ENCODE results near the gene ATP23.
A peak's percentile ranks its signal among the peaks of the same experiment; 100 is the strongest.

Gene ATP23

DNA sequence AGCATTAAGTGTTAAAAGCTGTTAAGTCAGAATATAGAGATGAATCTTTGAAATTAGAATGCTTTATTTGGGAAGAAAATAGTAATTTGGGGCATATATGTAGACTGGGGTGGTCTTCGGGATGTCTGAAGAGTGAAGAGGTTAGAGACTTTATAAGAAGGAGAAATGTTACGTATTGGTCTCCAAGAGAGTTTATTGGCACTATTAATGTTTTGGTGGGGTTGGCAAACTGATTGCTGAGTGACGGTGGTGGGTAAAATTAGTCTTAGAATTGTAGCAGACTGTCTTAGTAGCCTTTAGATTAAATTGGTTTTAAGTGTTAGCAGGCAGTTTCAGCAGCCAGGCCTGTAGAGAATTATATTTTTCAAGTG is 4.9 kb upstream of the ATP23 start:
- Mint-ChIP-seq H3K27ac (peak overlapping the region; percentile 99), H3K27me3 (no peaks in the 10 kb centered on the region), H3K4me3 (peak overlapping the region; percentile 97), H3K9me3 (no peaks in the 10 kb centered on the region), H3K4me1 (peaks cover 41% of the 10 kb centered on the region), H3K36me3 (ENCODE audit: low read depth) (peaks cover 2% of the 10 kb centered on the region)
- DNase-seq = no peak
- no peak for ATAC-seq

DNA sequence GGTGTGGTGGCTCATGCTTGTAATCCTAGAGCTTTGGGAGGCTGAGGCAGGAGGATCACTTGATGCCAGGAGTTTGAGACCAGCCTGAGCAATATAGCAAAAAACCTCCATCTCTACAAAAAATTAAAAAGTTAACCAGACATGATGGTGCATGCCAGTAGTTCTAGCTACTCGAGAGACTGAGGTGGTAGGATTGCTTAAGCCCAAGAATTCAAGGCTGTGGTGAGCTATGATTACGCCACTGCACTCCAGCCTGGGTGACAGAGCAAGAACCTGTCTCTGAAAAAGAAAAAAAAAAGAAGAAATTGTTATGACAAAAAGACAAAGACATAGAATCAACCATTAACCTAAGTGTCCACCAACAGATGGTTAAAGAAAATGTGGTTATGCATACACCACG is 2.1 kb upstream of the ATP23 start:
- DNase-seq (no peak), ATAC-seq (no peak)
- Mint-ChIP-seq H3K36me3 (ENCODE audit: low read depth) (no peaks in the 10 kb centered on the region), H3K9me3 (no peaks in the 10 kb centered on the region), H3K4me3 (no peak overlapping the region), H3K27me3 (no peaks in the 10 kb centered on the region), H3K4me1 (peaks cover 60% of the 10 kb centered on the region), H3K27ac (no peak overlapping the region)

DNA sequence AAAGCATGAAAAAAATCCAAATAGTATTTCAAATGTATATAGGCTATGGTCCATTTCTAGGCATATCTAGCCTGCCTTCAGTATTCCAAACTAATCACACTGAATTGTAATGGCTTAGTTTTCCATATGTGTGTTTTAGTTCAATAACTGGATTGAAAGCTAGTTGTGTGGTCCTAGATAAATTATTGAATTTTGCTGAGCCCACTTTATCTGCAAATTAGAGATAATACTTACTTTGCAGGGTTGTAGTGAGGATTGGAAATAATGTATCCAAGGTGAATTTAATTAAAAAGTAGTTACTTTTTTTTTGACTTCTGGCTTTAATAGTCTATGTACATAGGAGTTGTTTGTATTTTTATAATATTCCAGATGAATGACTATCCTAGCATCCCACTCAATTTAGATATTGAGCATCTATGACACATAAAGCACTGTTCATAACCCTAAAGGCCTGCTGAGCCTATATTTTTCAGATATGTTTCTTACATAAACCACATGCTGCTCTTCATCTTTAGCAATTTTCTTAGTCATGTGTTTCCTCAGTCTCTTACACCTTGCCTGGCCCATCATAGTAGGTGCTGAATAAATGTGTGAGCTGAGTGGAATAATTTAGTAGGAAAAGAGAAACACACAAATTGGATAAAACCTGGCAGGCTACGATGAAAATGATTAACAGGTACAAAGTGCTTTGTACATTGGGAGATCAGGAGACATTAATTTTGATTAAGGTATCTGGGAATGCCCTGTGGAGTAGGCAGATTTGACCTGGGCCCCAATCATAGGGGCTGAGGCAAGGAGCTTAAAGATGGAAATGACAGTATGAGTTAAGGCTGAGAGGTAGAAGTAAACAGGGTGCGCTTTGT is 1.1 kb upstream of the ATP23 start:
- no peaks in the 10 kb centered on the region for H3K36me3 Mint-ChIP-seq (ENCODE audit: low read depth)
- ATAC-seq (no peak), DNase-seq (no peak)
- H3K27me3 Mint-ChIP-seq = no peaks in the 10 kb centered on the region
- H3K4me3 Mint-ChIP-seq = peak overlapping the region; percentile 96
- no peaks in the 10 kb centered on the region for H3K9me3 Mint-ChIP-seq
- H3K4me1 Mint-ChIP-seq = peaks cover 50% of the 10 kb centered on the region
- H3K27ac Mint-ChIP-seq = peak overlapping the region; percentile 86

- peak overlapping the region; percentile 96 for H3K4me3 Mint-ChIP-seq
- no peaks in the 10 kb centered on the region for H3K36me3 Mint-ChIP-seq (ENCODE audit: low read depth)
- no peak for DNase-seq
- H3K9me3 Mint-ChIP-seq = no peaks in the 10 kb centered on the region
- H3K27ac Mint-ChIP-seq = peak overlapping the region; percentile 86
- no peaks in the 10 kb centered on the region for H3K27me3 Mint-ChIP-seq
- no peak for ATAC-seq
- H3K4me1 Mint-ChIP-seq = peaks cover 44% of the 10 kb centered on the region
Measured at GRCh38 chr12:57940915-57941164, 527 bp upstream of the ATP23 start.

GRCh38 chr12:57943438-57944080 is 2.2 kb downstream of the ATP23 start:
- Mint-ChIP-seq H3K27me3 (no peaks in the 10 kb centered on the region), H3K4me3 (no peak overlapping the region), H3K4me1 (peaks cover 36% of the 10 kb centered on the region), H3K36me3 (ENCODE audit: low read depth) (no peaks in the 10 kb centered on the region), H3K9me3 (no peaks in the 10 kb centered on the region), H3K27ac (no peak overlapping the region)
- ATAC-seq (no peak), DNase-seq (no peak)

DNA sequence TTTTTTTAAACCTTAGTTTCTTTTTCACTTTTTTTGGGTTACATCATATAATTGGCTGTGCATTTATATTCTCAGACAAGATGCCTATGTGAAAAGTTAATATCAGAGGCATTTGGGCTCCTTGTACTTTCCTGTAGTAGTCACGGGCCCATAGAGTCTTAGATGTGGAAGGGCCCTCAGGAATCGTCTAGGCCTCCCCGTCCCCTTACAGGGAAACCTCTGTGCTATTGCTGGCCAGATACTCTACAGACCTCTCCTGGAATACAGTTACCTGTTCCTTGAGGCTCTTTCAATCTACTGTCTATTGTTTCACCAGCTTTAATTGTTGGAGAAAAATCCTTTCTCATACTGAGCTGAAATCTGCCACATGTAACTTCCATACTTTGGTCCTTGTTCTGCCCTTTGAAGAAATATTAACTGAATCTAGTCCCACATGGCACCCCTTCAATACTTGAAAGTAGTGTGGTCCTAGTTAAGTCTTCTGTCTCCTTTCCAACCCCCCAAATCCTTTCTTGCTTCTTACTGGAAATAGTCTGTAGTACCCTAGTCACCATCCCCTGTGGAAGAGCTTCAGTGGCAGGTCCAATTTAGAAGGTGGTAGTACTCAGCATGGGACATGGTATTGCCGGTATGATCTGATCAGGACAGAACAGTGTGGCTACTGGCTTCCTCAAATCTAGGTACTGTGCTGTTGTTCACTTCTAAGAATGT is 3.1 kb downstream of the ATP23 start:
- Mint-ChIP-seq H3K27ac (no peak overlapping the region), H3K4me3 (no peak overlapping the region), H3K9me3 (no peaks in the 10 kb centered on the region), H3K36me3 (ENCODE audit: low read depth) (peaks cover 2% of the 10 kb centered on the region), H3K4me1 (peaks cover 31% of the 10 kb centered on the region), H3K27me3 (no peaks in the 10 kb centered on the region)
- ATAC-seq (no peak), DNase-seq (no peak)

DNA sequence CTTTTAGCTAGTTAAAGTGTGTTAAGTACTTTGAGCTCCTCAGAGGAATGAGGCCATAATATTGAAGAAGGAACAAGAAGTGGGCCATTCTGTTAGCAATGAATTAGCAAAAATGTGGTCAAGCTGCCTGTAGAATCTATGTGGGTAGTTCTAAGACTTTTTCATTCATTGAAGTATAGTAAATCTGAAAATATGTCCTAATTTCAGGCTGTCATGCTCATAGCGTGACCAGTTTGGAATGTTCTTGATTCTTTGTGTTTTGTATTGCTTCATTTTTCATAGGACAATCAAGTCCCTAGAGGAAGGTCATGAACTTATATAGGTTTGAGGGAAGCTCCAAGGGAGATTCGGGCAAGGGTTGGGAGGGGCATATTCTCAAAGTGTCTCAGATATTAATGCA is 11.4 kb downstream of the ATP23 start:
- ATAC-seq = no peak
- no peak overlapping the region for H3K27ac Mint-ChIP-seq
- no peak overlapping the region for H3K4me3 Mint-ChIP-seq
- no peaks in the 10 kb centered on the region for H3K27me3 Mint-ChIP-seq
- H3K9me3 Mint-ChIP-seq = peaks cover 5% of the 10 kb centered on the region
- no peaks in the 10 kb centered on the region for H3K4me1 Mint-ChIP-seq
- no peak for DNase-seq
- H3K36me3 Mint-ChIP-seq (ENCODE audit: low read depth) = peaks cover 43% of the 10 kb centered on the region

DNA sequence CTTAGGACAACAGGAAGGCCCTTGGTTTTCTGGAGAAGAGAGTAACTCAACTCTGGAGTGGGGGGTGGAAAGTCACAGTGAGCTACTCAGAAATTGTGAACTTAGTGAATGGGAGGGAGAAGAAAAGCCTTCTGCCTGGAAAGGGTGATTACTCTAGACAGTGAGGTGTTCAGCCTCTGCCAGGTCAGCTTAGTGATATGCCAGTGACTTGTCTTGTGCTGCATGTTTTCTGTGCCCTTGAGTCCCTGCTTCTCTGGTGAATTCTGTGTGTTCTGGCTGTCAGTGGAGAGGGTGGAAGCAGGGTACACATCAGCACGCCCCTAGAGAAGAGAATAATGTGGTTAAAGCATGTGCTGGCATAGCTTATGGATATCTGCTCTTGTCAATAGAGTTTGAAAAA is 13.4 kb downstream of the ATP23 start:
- Mint-ChIP-seq H3K27me3 (no peaks in the 10 kb centered on the region), H3K27ac (no peak overlapping the region), H3K9me3 (peaks cover 19% of the 10 kb centered on the region), H3K4me1 (no peaks in the 10 kb centered on the region), H3K36me3 (ENCODE audit: low read depth) (peaks cover 49% of the 10 kb centered on the region), H3K4me3 (no peak overlapping the region)
- no peak for ATAC-seq
- no peak for DNase-seq

GRCh38 chr12:57958061-57958657 is 16.8 kb downstream of the ATP23 start:
- no peaks in the 10 kb centered on the region for H3K4me1 Mint-ChIP-seq

GRCh38 chr12:57964421-57964820 is 23.1 kb downstream of the ATP23 start:
- Mint-ChIP-seq H3K36me3 (ENCODE audit: low read depth) (peaks cover 4% of the 10 kb centered on the region), H3K27me3 (no peaks in the 10 kb centered on the region), H3K27ac (no peak overlapping the region), H3K4me3 (no peak overlapping the region), H3K4me1 (no peaks in the 10 kb centered on the region), H3K9me3 (peaks cover 60% of the 10 kb centered on the region)
- ATAC-seq = no peak
- DNase-seq = no peak

More at GRCh38 chr12:57958061-57958657, 16.8 kb downstream of the ATP23 start:
- peaks cover 43% of the 10 kb centered on the region for H3K9me3 Mint-ChIP-seq
- no peak overlapping the region for H3K4me3 Mint-ChIP-seq
- DNase-seq (no peak), ATAC-seq (no peak)
- H3K27ac Mint-ChIP-seq = no peak overlapping the region
- peaks cover 41% of the 10 kb centered on the region for H3K36me3 Mint-ChIP-seq (ENCODE audit: low read depth)
- no peaks in the 10 kb centered on the region for H3K27me3 Mint-ChIP-seq

- no peak for ATAC-seq
- DNase-seq = no peak
- Mint-ChIP-seq H3K4me3 (no peak overlapping the region), H3K36me3 (ENCODE audit: low read depth) (peaks cover under 1% of the 10 kb centered on the region), H3K9me3 (peaks cover 60% of the 10 kb centered on the region), H3K27ac (no peak overlapping the region), H3K4me1 (no peaks in the 10 kb centered on the region), H3K27me3 (no peaks in the 10 kb centered on the region)
Measured at GRCh38 chr12:57965766-57966165, 24.4 kb downstream of the ATP23 start.

- Mint-ChIP-seq H3K36me3 (ENCODE audit: low read depth) (no peaks in the 10 kb centered on the region), H3K27ac (no peak overlapping the region), H3K9me3 (peaks cover 53% of the 10 kb centered on the region), H3K27me3 (no peaks in the 10 kb centered on the region), H3K4me3 (no peak overlapping the region), H3K4me1 (no peaks in the 10 kb centered on the region)
- ATAC-seq (no peak), DNase-seq (no peak)
Measured at GRCh38 chr12:57966536-57966935, 25.2 kb downstream of the ATP23 start.

DNA sequence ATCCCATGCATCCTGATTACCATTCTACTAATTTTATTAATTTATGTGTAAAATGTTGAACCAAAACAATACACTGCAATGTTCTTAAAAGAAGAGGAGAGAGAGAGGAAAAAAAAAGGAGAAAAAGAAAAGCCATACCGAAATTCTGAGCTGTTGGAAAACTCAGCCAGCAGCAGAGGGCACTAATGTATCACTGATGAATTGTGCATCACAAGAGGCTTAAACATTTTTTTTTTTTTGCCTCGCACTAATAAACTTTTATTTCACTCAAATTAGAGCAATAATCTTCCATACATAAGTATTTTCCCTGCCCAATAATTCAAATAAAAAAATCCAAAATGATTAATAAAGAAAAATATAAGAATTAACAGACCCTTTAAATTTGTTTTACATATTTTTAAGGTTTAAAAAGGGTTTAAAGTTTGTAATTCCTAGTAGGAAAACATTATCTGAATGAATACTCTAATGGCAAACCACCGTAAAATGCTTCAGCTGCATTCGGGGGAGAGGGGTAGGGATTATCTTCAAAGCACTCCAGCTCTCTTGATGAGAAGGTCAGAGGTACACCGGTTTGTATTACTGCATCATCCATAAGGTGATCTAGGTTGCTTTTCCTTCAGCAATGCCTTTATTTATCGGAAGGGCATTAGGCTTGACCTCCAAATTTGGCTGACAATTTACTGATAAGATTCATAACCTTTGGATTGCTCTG is 41.9 kb downstream of the ATP23 start:
- DNase-seq = peak; percentile 14

GRCh38 chr12:57983858-57984505 is 42.6 kb downstream of the ATP23 start:
- no peak for ATAC-seq
- H3K4me3 Mint-ChIP-seq = no peak overlapping the region
- no peaks in the 10 kb centered on the region for H3K36me3 Mint-ChIP-seq (ENCODE audit: low read depth)
- no peak for DNase-seq
- peaks cover 6% of the 10 kb centered on the region for H3K27me3 Mint-ChIP-seq
- H3K27ac Mint-ChIP-seq = no peak overlapping the region
- no peaks in the 10 kb centered on the region for H3K4me1 Mint-ChIP-seq
- H3K9me3 Mint-ChIP-seq = peaks cover 4% of the 10 kb centered on the region

More for the DNA sequence above, 41.9 kb downstream of the ATP23 start:
- H3K9me3 Mint-ChIP-seq = peaks cover 4% of the 10 kb centered on the region
- H3K4me3 Mint-ChIP-seq = no peak overlapping the region
- peaks cover 9% of the 10 kb centered on the region for H3K27me3 Mint-ChIP-seq
- no peak overlapping the region for H3K27ac Mint-ChIP-seq
- ATAC-seq = no peak
- no peaks in the 10 kb centered on the region for H3K36me3 Mint-ChIP-seq (ENCODE audit: low read depth)
- H3K4me1 Mint-ChIP-seq = no peaks in the 10 kb centered on the region
